Glomerular visceral epithelial cell (primary cell): ENCODE measurements around the gene DHRS1.
"Not testable (repeated sequence)": the region's sequence is repeated elsewhere in the genome, so short reads cannot be mapped to it uniquely, and the experiment has no call there.

ENCODE experiments used
- DNase-seq: peaks from one replicate; pipeline ENCODE4 v3.0.0-alpha.2; 2016; ENCODE audit errors: extremely low spot score

The DHRS1 gene

DNA sequence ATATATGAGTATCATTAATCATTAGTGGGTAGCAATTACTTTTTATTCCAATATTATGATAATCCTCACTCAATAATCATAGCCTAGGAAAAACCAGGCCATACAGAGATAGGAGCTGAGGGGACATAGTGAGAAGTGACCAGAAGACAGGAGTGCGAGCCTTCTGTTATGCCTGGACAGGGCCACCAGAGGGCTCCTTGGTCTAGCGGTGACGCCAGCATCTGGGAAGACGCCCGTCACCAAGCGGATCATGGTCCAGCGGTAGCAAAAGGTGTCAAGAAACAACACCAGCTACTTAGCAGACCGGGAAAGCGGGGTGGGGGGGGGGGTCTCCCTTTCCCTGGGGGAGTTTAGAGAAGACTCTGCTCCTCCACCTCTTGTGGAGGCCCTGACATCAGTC is 28.3 kb upstream of the DHRS1 start:
- not testable (repeated sequence) for DNase-seq

DNA sequence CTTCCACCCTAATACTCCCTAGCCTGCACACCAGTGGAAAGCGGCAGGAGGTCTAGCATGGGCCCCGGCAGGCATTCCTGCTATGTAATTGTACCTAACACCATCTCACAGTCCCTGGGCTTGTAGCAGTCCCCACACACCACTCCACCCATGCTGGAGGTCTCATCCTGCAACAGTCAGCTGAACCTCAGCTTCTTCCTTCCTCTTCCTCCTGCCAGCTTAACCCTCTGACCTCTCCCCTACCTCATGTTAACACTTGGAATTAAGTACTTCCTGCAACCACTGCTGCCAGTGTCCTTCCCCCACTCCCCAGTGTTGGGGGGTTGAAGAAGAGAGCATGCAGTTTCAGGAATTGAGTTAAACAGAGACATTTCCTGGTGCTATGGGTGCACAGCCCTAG is 27.7 kb upstream of the DHRS1 start:
- DNase-seq = no peak

DNA sequence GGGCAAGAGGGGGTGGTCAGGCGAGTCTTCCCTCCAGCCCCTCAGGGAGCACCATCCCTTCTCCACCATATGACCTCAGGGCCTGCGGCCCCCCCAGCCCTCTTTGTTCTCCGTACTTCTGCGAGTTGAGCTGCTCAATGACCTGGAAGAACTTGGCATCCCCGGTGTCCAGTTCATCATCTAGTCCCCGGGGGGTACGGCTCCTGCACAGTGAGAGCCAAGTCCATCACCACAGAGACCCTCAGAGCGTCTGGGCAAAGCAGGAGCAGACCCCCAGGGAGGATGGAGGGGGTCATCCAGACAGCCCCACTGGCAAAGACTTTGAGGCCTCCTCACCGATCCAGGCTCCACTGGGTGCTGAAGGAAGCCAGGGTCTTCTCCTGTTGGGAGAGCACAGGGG is 26.4 kb upstream of the DHRS1 start:
- no peak for DNase-seq

DNA sequence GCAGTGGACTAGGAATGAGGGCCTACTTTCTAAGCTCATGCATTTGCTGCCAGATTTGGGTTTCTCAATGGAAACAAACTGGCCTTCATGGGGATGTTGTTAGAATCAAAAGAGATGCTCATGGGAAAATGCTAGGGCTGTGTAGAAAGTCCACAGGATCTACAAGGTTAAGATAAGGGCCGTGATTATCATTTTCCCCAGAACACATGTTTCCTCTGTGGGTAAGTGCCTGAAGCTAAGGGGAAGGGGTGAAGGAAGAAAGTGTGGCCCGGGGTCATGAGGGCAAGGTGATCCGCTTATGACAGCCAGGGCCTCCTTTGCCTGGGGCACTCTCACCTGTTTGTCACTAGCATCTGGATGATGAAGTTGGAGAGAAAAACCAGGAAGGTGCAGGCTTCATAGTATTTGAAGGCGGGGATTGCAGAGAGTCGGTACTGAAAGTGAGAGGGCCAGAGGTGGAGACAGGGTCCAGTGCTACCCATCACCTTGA is 25.5 kb upstream of the DHRS1 start:
- DNase-seq = no peak

DNA sequence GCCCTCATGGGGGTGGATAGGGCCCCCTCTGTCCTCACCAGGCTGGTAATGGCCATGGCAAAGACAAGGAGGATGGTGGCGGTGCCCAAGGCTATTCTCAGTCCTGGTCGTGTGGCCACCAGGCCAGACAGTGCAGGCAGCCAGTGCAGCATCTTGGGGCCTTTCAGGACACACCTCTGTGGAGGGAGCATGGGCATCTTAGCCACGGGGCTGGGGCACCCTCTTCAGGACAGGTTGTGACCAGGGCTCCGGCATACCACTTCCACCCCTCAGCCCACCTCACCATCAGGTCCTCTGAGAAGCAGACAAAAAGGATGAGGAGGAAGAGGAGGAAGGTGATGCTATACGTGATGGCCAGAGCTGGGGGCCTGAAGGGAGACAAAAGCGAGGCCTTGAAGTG is 24.4 kb upstream of the DHRS1 start:
- no peak for DNase-seq

DNA sequence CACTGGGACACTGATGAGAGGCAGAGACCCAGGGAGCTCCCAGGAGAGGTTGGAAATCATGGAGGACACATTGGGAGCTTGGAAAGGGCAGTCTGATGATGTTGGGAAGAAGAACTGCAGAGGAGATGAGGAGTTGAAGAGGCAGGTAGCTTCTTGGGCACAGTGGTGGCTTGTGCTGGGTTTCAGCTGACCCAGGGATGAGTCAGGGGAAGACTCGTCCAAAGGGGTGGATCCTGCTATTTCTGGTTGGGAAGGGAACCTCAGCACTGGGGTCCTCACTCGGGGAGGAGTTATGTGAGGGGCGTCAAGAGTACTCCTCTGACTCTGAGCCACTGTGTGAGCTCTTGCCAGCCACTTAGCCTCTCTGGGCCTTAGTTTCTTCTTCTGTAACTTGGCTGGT is 23.8 kb upstream of the DHRS1 start:
- DNase-seq = no peak

DNA sequence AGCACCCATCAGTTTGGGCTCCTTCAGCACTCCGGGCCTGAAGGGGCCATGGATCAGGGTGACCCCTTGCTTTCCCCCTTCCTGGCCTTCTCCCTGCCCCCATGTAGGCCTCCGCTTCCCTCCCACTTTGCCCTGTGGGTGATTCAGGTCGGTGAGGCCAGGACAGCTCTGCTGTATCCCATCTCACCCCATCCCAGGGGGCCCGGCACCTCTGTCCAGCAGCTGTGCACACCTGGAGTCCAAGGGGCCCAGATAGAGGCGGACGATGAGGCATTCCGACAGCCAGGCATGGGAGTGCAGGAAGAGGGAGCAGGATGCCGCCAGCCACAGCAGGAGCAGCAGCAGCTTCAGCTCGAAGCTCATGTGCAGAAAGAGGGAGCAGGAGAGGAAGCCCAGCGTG is 23.1 kb upstream of the DHRS1 start:
- DNase-seq = no peak

DNA sequence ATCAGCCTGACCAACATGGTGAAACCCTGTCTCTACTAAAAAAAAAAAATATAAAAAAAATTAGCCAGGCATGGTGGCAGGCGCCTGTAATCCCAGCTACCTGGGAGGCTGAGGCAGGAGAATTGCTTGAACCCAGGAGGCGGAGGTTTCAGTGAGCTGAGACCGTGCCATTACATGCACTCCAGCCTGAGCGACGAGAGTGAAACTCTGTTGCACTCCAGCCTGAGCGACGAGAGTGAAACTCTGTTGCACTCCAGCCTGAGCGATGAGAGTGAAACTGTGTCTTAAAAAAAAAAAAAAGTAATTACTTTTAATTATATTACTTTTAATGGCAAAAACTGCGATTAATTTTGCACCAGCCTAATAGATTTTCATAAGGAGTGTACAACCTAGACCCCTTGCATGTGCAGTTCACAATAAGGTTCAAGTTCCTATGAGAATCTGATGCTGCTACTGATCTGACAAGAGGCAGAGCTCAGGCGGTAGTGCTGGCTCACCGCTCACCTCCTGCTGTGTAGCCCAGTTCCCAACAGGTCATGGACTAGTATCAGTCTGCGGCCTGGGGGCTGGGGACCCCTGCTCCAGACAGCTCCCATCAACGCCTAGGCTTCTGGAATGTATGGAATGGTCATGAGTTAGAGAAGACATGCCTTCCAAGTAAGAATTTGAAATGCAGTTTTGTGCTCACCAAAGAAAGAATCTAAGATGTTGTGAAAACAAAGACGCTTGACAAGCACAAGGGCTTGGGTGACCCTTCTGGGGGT is 21.8 kb upstream of the DHRS1 start:
- no peak for DNase-seq

DNA sequence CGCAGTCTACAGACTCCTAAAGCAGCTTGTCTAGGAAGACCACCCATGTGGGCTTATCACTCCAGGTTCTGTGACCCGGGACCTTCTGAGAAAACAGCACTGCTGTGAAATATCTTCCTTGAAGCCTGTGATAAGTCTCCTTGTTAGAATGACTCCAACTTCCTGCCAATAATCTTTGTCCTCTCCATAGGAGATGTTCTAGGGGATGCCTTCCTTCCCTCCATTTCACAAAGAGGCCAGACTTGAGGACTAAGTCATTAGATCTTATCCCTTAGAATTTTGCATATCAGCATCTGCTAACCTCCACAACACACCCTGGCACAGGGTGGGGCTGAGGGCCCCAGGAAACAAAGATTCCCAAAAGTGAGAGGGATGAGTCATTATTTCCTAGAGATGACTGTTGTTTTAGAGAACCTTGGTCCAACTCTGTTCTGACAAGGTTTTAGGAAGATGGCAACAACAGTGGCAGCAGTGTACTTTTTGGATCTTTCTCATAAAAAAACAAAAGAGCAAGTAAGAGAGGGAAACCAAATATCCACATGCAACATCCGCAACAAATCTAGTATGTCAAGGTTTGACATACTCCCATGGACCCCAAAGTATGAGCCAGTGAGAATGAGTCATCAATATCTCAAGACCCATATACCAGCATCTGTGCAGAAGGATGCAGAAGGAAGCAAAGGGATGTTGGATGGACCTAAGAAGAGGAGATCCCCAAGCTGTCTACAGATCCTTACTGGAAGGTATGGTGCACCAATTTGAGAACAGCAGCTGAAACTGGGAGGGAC is 17.8 kb upstream of the DHRS1 start:
- DNase-seq = no peak

DNA sequence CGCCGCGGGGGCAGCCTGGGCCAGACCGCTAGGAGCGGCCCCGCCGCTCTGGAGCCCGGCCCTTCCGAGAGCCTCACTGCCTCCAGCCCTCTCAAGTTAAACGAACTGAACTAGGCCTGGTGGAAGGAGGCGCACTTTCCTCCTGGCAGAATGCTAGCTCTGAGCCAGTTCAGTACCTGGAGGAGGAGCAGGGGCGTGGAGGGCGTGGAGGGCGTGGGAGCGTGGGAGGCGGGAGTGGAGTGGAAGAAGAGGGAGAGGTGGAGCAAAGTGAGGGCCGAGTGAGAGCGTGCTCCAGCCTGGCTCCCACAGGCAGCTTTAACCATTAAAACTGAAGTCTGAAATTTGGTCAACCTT is 17.0 kb upstream of the DHRS1 start:
- DNase-seq = no peak

DNA sequence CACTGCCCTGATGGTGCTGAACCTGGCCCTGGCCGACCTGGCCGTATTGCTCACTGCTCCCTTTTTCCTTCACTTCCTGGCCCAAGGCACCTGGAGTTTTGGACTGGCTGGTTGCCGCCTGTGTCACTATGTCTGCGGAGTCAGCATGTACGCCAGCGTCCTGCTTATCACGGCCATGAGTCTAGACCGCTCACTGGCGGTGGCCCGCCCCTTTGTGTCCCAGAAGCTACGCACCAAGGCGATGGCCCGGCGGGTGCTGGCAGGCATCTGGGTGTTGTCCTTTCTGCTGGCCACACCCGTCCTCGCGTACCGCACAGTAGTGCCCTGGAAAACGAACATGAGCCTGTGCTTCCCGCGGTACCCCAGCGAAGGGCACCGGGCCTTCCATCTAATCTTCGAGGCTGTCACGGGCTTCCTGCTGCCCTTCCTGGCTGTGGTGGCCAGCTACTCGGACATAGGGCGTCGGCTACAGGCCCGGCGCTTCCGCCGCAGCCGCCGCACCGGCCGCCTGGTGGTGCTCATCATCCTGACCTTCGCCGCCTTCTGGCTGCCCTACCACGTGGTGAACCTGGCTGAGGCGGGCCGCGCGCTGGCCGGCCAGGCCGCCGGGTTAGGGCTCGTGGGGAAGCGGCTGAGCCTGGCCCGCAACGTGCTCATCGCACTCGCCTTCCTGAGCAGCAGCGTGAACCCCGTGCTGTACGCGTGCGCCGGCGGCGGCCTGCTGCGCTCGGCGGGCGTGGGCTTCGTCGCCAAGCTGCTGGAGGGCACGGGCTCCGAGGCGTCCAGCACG is 16.4 kb upstream of the DHRS1 start:
- no peak for DNase-seq

DNA sequence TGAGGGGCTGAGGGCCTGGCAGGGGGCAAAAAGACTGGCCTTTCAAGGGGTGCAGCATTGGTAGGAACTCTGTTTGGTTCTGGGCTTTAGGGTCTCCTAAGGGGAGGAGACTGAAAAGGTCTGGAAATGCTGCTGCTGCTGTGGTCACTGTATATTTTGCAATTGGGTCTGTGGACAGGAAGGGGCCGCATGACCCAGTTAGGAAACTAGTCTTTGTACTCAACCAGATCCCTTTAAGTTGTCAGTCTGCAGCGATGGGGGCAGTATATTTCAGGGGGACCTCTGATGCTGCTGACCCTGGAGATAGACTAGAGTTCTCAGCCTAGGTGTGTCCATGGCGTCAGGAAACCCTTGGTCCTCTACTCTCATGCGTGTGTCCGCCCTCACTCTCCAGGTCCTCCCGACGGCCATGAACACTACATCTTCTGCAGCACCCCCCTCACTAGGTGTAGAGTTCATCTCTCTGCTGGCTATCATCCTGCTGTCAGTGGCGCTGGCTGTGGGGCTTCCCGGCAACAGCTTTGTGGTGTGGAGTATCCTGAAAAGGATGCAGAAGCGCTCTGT is 15.7 kb upstream of the DHRS1 start:
- DNase-seq = no peak

DNA sequence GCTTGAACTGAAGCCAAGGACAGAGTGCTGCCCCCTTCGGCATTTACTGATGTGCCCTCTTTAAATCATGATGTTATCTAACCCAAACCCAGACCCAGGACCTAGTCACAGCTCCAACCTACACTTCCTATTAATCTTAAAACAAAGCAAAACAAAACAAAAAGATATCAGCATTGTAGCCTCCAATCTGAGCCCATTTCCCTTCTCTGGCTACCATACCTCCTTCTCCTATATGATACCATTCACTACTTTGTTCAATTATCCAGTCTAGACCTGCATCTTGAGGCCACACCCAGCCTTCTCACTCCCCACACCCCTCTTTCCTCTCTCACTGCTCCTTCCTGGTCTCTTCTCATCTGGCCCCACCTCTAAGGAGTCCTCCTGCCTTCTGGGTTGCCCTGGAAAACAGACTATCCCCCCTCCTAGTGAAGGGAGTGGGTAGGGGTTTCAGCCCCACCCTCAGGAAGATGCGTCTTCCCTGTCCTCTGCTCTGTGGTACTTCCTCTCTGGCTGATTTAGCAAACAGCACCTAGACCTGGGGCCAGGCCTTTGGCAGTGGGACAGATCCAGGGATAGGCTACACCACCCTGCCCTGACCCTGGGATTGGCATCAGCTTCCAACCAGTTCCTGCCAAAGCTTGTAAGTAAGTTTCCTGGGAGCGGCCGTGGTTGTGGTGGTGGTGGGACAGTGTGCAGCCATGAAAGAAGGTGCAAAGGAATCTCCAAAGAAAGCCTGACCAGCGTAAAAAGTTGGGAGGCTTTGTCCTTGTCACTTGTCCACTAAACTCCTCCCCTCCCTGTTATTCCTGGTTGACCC is 15.0 kb upstream of the DHRS1 start:
- DNase-seq = no peak

DNA sequence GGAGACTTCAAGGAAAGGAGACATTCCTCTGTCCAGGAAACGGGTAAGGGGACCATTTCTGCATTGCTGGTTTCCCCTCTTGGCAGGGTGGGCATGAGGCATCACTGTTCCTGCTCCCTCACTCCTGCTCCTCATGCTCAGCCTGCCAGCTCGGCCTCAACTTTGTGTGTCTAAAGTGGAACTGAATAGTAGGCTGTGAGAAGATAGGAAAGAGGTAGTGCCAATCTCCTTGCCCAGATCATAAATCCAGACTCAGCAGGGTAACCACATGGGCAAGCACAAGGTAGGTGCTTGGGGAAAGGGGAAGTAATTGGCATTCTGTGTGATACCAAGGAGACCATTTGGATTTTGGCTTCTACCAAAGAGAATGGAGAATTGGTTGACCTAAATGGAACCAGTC is 14.3 kb upstream of the DHRS1 start:
- no peak for DNase-seq

DNA sequence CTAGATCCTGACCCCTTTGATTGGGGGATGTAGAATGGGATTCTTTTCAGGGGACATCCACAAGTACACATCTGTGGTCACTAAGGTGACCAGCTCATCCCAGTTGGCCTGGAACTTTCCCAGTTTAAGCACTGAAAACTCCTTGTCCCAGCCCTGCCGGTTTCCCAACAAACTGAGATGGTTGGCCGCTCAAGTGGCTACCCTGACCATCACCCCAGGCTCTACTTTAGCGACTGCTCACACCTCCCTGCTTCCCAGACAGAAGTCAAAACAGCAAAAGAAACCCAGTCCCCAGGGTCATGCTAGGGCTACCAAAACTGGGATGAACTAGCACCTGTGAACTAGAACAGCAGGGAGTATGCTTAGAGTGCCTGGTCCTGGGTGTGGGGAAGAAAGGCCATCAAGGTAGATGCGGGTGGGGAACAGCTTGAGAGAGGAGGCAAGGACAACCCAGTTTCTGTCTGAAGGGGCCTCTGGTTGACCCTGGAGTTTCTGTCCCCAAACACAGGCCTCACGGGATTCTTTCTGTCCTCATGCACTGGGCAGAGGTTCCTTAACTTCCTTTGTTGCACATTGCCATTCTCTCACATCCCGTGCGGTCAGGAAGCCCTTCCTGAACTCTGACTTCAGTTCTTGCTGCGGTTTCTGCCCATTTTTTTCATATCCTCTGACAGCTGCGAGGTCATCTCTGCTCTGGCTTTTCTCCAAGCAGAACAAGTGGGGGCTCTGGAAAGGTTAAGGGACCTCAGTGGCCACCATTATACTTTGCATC is 13.3 kb upstream of the DHRS1 start:
- DNase-seq = peak; percentile 35

DNA sequence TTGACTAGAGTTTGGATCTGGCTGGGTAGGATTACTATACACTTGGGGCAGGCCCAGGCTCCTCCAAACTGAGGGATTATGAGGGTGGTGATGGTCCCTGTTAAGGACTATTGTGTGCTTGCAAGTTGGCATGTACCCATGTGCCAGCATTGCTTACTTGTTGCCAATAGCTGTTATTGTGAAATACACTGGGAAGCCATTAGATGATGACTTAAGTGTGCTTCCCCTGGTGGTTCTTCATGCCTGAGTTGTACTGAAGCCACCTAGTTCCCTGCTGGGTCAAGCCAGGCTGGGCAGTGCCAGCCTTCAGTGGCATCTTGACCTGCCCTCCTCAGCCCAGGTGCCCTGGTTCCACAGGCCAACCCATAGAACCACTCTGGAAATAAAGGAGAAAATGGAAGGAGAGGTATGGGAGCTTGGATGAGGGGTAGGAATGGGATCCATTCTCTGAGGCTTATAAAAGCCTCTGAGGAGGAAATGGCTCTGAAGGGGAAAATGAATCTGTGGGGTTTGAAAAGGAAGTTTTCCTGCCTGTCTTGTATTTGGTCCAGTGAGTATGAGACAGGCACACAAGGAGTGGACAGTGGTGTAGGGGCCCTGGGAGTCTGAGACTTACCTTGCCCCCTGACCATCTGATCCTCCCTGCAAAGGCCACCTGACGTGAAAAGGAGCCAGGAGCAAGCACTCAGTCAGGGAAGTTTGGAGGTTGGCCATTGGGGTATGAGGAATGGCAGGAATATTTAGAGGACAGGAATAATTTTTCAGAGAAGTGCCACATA is 12.4 kb upstream of the DHRS1 start:
- DNase-seq = no peak

DNA sequence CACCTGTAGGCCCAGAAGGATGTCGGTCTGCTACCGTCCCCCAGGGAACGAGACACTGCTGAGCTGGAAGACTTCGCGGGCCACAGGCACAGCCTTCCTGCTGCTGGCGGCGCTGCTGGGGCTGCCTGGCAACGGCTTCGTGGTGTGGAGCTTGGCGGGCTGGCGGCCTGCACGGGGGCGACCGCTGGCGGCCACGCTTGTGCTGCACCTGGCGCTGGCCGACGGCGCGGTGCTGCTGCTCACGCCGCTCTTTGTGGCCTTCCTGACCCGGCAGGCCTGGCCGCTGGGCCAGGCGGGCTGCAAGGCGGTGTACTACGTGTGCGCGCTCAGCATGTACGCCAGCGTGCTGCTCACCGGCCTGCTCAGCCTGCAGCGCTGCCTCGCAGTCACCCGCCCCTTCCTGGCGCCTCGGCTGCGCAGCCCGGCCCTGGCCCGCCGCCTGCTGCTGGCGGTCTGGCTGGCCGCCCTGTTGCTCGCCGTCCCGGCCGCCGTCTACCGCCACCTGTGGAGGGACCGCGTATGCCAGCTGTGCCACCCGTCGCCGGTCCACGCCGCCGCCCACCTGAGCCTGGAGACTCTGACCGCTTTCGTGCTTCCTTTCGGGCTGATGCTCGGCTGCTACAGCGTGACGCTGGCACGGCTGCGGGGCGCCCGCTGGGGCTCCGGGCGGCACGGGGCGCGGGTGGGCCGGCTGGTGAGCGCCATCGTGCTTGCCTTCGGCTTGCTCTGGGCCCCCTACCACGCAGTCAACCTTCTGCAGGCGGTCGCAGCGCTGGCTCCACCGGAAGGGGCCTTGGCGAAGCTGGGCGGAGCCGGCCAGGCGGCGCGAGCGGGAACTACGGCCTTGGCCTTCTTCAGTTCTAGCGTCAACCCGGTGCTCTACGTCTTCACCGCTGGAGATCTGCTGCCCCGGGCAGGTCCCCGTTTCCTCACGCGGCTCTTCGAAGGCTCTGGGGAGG is 11.3 kb upstream of the DHRS1 start, which contains the start of gene LTB4R:
LTB4R (plus strand) TSS at position 857 of the 959 bp plus-strand sequence. CDS start 4,150 bp downstream, outside the sequence.
- DNase-seq = no peak

DNA sequence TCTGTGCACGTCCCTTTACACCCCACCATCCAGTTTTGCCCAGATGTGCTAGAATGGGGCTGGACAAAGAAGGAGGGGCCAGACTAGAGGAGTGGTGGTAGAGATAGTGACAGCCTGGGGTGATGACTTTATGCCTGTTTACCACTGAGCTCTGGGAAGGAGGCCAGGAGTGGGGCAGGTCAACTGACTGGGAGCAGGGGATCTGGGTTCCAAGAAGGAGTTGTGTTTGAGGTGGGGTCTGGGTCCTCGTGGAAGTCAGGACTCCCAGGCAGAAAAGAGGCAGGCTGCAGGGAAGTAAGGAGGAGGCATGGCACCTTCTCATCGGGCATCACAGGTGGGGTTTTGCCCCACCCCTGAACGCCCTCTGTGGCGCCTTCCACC is 10.7 kb upstream of the DHRS1 start:
- no peak for DNase-seq
